ENCODE data around the gene CCSAP.

- no peak for TF ChIP-seq CTCF (IDR thresholded peaks at IDR 0.05)
- TF ChIP-seq EZH2 (IDR thresholded peaks at IDR 0.05) = no peak
- no peak for TF ChIP-seq EZH2phosphoT487 (IDR thresholded peaks at IDR 0.05)
Observed at GRCh38 chr1:229355661-229356060, 12.8 kb upstream of the CCSAP start.

Data from neural progenitor cell (in vitro differentiated cells).